GM12878 (cell line): ENCODE data around the gene ERO1A. TPM values are rescaled to one million over a fixed set of nuclear protein-coding genes. Genes with fewer than 3 reads are reported as not detected.

ENCODE experiments used
- ATAC-seq: fragments of 200-7000 bp; cut with Tn5 transposase; 3 replicates; pipeline ENCODE4 v1.9.1; 2020; ENCODE audit warnings: mild to moderate bottlenecking, moderate library complexity
- BruUV-seq: library from RNA; stranded (reverse); fragments of 400-500 nt; replicated peaks from 2 replicates; lab custom pipeline; 2021; lab: Mats Ljungman, UMichigan
- CTCF ChIA-PET: fragments of 300-600 bp; sonication (Branson Sonifier 250); formaldehyde crosslinking; extraction: SDS; loops from one replicate; lab custom pipeline; 2021; ENCODE audit warnings: inconsistent platforms; lab: Yijun Ruan, JAX
- POLR2A ChIA-PET: fragments of 350-600 bp; formaldehyde crosslinking; extraction: SDS; loops from one replicate; lab custom pipeline; 2021; ENCODE audit warnings: inconsistent platforms; lab: Charles Lee
- RAD21 ChIA-PET: fragments of 300-600 bp; sonication (Branson Sonifier 250); formaldehyde crosslinking; loops from one replicate; lab custom pipeline; 2023; ENCODE audit warnings: antibody characterized with exemption; ENCODE audit not compliant: unreplicated experiment; lab: Charles Lee
- SMC1A ChIA-PET: fragments of 300-600 bp; sonication (Branson Sonifier 250); formaldehyde crosslinking; loops from one replicate; lab custom pipeline; 2023; ENCODE audit not compliant: unreplicated experiment, uncharacterized antibody; lab: Charles Lee
- DNase-seq: peaks from one replicate; pipeline ENCODE4 v3.0.0-alpha.2; 2011; ENCODE audit warnings: low read depth, low spot score
- FAIRE-seq: peaks from 3 replicates; lab custom pipeline; 2011; peaks lifted over from hg19 to GRCh38; lab: Jason Lieb, UNC
- H2AFZ ChIP-seq: 2 replicates; pipeline ENCODE4 v1.6.0; 2011; ENCODE audit warnings: low read depth, low read length, control low read depth; ENCODE audit not compliant: control insufficient read depth
- H3K27ac ChIP-seq: 2 replicates; pipeline ENCODE4 v1.5.1; 2011; ENCODE audit warnings: control low read depth; ENCODE audit not compliant: control insufficient read depth, insufficient read depth
- H3K27me3 ChIP-seq, 2 experiments: replicated peaks in 1 of 2; 2 replicates each; pipeline versions ENCODE4 v1.6.0 to v1.6.1; 2011; ENCODE audit warnings: low read length in 1 of 2; ENCODE audit not compliant: control insufficient read depth in 2 of 2, insufficient read depth in 2 of 2
- H3K36me3 ChIP-seq, 2 experiments: 2 replicates each; pipeline ENCODE4 v1.5.1; 2011; ENCODE audit warnings: low read length in 1 of 2; ENCODE audit not compliant: control insufficient read depth in 2 of 2, insufficient read depth in 2 of 2
- H3K4me1 ChIP-seq: 2 replicates; pipeline ENCODE4 v1.6.1; 2011; ENCODE audit warnings: mild to moderate bottlenecking, low read length, moderate library complexity, mixed read lengths; ENCODE audit not compliant: control insufficient read depth, insufficient read depth
- H3K4me2 ChIP-seq: 2 replicates; pipeline ENCODE4 v1.6.0; 2011; ENCODE audit warnings: control low read depth; ENCODE audit not compliant: control insufficient read depth, insufficient read depth
- H3K4me3 ChIP-seq: fragments of 200-600 bp; sonication (generic); 2 replicates; pipeline ENCODE4 v1.5.1; 2016
- H3K79me2 ChIP-seq: 2 replicates; pipeline ENCODE4 v1.6.0; 2011; ENCODE audit warnings: low read length; ENCODE audit not compliant: control insufficient read depth, insufficient read depth
- H3K9ac ChIP-seq: 2 replicates; pipeline ENCODE4 v1.8.0; 2011; ENCODE audit warnings: low read length, control low read depth, mixed read lengths; ENCODE audit not compliant: control insufficient read depth, insufficient read depth
- H3K9me3 ChIP-seq: replicated peaks from 3 replicates; pipeline ENCODE4 v1.5.1; 2011; ENCODE audit warnings: mild to moderate bottlenecking, low read length; ENCODE audit not compliant: control insufficient read depth, insufficient read depth
- H4K20me1 ChIP-seq: 2 replicates; pipeline ENCODE4 v1.6.0; 2011; ENCODE audit not compliant: control insufficient read depth, insufficient read depth
- ASH2L ChIP-seq: fragments of 300-600, 200-600 bp; sonication (generic); IDR thresholded peaks from 2 replicates; pipeline ENCODE4 v1.6.1; 2017; ENCODE audit warnings: low read depth, mild to moderate bottlenecking, borderline replicate concordance
- BCL11A ChIP-seq: IDR thresholded peaks from 2 replicates; pipeline ENCODE4 v1.6.1; 2011; ENCODE audit warnings: low read depth, low read length
- CBFB ChIP-seq: IDR thresholded peaks from 2 replicates; pipeline ENCODE4 v1.6.1; 2016; ENCODE audit warnings: antibody characterized with exemption, low read depth
- CBX3 ChIP-seq: fragments of 200-600 bp; sonication (generic); IDR thresholded peaks from 2 replicates; pipeline ENCODE4 v1.6.1; 2016; ENCODE audit warnings: low read depth, borderline replicate concordance
- CHD1 ChIP-seq: IDR thresholded peaks from 2 replicates; pipeline ENCODE4 v1.6.1; 2012; ENCODE audit warnings: low read depth, low read length, improper control_type of control experiment
- ESRRA ChIP-seq: IDR thresholded peaks from 2 replicates; pipeline ENCODE4 v1.6.1; 2012; ENCODE audit warnings: mild to moderate bottlenecking, low read length, improper control_type of control experiment
- GATAD2B ChIP-seq: fragments of 450-650 bp; conservative IDR thresholded peaks from 2 replicates; pipeline ENCODE4 v1.6.1; 2017; ENCODE audit warnings: low read depth, mild to moderate bottlenecking, moderate library complexity
- HCFC1 ChIP-seq: fragments of 150-350 bp; IDR thresholded peaks from 2 replicates; pipeline ENCODE4 v1.6.1; 2014; ENCODE audit warnings: low read length
- IKZF2 ChIP-seq, 2 experiments: fragments of 450-650 bp; IDR thresholded peaks; 2 replicates each; pipeline ENCODE4 v1.6.1; 2017; ENCODE audit warnings: mild to moderate bottlenecking in 2 of 2, moderate library complexity in 2 of 2
- MEF2A ChIP-seq: IDR thresholded peaks from 2 replicates; pipeline ENCODE4 v1.6.1; 2011; ENCODE audit warnings: low read depth, mild to moderate bottlenecking, low read length, moderate library complexity; ENCODE audit not compliant: insufficient read depth
- MLLT1 ChIP-seq: fragments of 450-650 bp; IDR thresholded peaks from 2 replicates; pipeline ENCODE4 v1.6.1; 2016; ENCODE audit warnings: mild to moderate bottlenecking
- NFIC ChIP-seq: IDR thresholded peaks from 2 replicates; pipeline ENCODE4 v1.6.1; 2012; ENCODE audit warnings: low read depth, mild to moderate bottlenecking, inconsistent platforms, low read length, moderate library complexity
- PAX8 ChIP-seq: fragments of 450-650 bp; IDR thresholded peaks from 2 replicates; pipeline ENCODE4 v1.6.1; 2017; ENCODE audit warnings: mild to moderate bottlenecking, moderate library complexity
- SREBF1 ChIP-seq: IDR thresholded peaks from 2 replicates; pipeline ENCODE4 v1.6.1; 2012; ENCODE audit warnings: mild to moderate bottlenecking, low read length
- SRF ChIP-seq, 2 experiments: IDR thresholded peaks; 2 replicates each; pipeline ENCODE4 v1.6.1; 2011; ENCODE audit warnings: low read depth in 2 of 2, low read length in 2 of 2, mild to moderate bottlenecking in 1 of 2, moderate library complexity in 1 of 2
- TCF12 ChIP-seq: IDR thresholded peaks from 2 replicates; pipeline ENCODE4 v1.6.1; 2011; ENCODE audit warnings: low read depth, mild to moderate bottlenecking, low read length
- ZNF384 ChIP-seq: IDR thresholded peaks from 2 replicates; pipeline ENCODE4 v1.6.1; 2012; ENCODE audit warnings: low read depth, mild to moderate bottlenecking, low read length, improper control_type of control experiment, borderline replicate concordance
- ZZZ3 ChIP-seq: IDR thresholded peaks from 2 replicates; pipeline ENCODE4 v1.6.1; 2011; ENCODE audit warnings: low read depth; ENCODE audit not compliant: control insufficient read depth, insufficient read length
- WGBS: methylation state at CpG from one replicate; pipeline ENCODE4 v1.1.6; 2016; ENCODE audit warnings: low lambda C conversion rate; ENCODE audit not compliant: insufficient replicate concordance, insufficient coverage; ENCODE audit errors: missing lambda C conversion rate; 5-methylcytosine and 5-hydroxymethylcytosine counted together
- in situ Hi-C: fragments of 300-500 bp; cut with MboI; formaldehyde crosslinking; loops from 9 replicates; pipeline ENCODE4 v1.14.3; 2018; ENCODE audit warnings: mixed read lengths
- intact Hi-C: fragments of 100-400 bp; cut with micrococcal nuclease; formaldehyde crosslinking; loops from one replicate; pipeline ENCODE4 v1.14.2; 2022; ENCODE audit not compliant: unreplicated experiment
- polyA plus RNA-seq, 11 experiments: library from polyadenylated mRNA; depleted of rRNA in 4 of 11; unstranded in 6 of 11; stranded (reverse) in 5 of 11; fragments of >200 nt; fragmentation: Nextera tagmentation in 4 of 11; fragmentation: Illumina TruSeq in 1 of 11; extraction: Ambion mirVana in 4 of 11; extraction: Trizol in 1 of 11; gene quantifications; 1 replicate in 1 of 11; 2 replicates in 10 of 11; pipeline versions ENCODE4 v1.2.1 to v1.2.3, GENCODE V29; 2011 to 2016; ENCODE audit warnings: inconsistent platforms in 2 of 11, missing spikeins in 2 of 11, low read depth in 1 of 11
- total RNA-seq, 4 experiments: library from RNA; depleted of rRNA in 3 of 4; stranded (reverse); fragments of >200 nt in 3 of 4; fragmentation: Illumina TruSeq in 1 of 4; extraction: Trizol in 1 of 4; gene quantifications; 2 replicates each; pipeline versions ENCODE4 v1.2.1 to v1.2.3, GENCODE V29; 2013 to 2021
- TF ChIP-seq, protein P1 (sequence below): IDR thresholded peaks from 2 replicates; pipeline ENCODE4 v1.6.1; 2012; ENCODE audit warnings: low read depth, low read length, improper control_type of control experiment
- TF ChIP-seq, protein P2 (sequence below): IDR thresholded peaks from 2 replicates; pipeline ENCODE4 v1.6.1; 2012; ENCODE audit warnings: low read depth, low read length, improper control_type of control experiment

The ERO1A gene
- total and polyA plus RNA-seq, 10 of the 15 experiments (the other 5 are each of a cell fraction or from before 2014, with no cell fraction given): 17.5 to 93.1 (median 48.5) TPM

DNA sequence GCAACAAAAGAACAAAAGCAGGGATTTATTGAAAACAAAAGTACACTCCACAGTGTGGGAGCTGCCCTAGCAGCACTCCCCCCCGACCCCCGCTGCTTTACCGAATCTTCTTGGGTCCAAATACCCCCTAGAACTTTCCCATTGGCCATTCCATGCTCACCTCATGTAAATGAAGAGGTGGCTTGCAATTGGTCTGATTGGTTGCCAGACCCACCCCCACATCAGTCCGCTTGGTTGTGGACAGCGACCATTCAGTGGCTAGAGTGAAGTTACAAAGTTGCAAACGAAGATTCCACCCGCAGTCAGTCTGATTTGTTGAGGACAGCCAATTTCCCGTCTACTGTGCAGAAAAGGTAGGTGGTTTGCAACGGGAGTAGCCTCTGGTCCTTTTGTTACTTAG lies 38.5 kb upstream of the ERO1A start:
- in situ Hi-C loops (no loop called here), intact Hi-C loops (no loop called here)
- POLR2A ChIA-PET: interaction anchor here (0.6 kb wide), 2 partner anchors 37 to 182 kb away, joined by 3 read pairs; partner anchors contain the start of gene TXNDC16

More for the DNA sequence above, 38.5 kb upstream of the ERO1A start:
- DNase-seq: no peak
- Histone ChIP-seq H2AFZ (no peak overlapping the region), H3K36me3 (no peaks in the 10 kb centered on the region; a peak in 1 of 4 replicates), H3K79me2 (peaks cover 25% of the 10 kb centered on the region), H4K20me1 (no peaks in the 10 kb centered on the region), H3K4me3 (no peak overlapping the region)
- RAD21 ChIA-PET: no interaction called here
- no peak for TF ChIP-seq PAX8
- TF ChIP-seq SREBF1: no peak
- no peak for TF ChIP-seq ASH2L
- TF ChIP-seq, protein P1, sequence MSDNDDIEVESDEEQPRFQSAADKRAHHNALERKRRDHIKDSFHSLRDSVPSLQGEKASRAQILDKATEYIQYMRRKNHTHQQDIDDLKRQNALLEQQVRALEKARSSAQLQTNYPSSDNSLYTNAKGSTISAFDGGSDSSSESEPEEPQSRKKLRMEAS: no peak
- TF ChIP-seq BCL11A: no peak
- no peak for TF ChIP-seq HCFC1
- no peak for TF ChIP-seq TCF12
- no peak for TF ChIP-seq GATAD2B
- no peak for TF ChIP-seq CBFB
- TF ChIP-seq NFIC: no peak
- TF ChIP-seq ZNF384: no peak
- TF ChIP-seq, protein P2, sequence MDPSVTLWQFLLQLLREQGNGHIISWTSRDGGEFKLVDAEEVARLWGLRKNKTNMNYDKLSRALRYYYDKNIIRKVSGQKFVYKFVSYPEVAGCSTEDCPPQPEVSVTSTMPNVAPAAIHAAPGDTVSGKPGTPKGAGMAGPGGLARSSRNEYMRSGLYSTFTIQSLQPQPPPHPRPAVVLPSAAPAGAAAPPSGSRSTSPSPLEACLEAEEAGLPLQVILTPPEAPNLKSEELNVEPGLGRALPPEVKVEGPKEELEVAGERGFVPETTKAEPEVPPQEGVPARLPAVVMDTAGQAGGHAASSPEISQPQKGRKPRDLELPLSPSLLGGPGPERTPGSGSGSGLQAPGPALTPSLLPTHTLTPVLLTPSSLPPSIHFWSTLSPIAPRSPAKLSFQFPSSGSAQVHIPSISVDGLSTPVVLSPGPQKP: no peak
- TF ChIP-seq MLLT1: no peak
- TF ChIP-seq ZZZ3: no peak
- TF ChIP-seq IKZF2 (IDR thresholded peaks at IDR 0.05): no peak
- TF ChIP-seq CBX3: no peak
- no peak for TF ChIP-seq ESRRA
- TF ChIP-seq CHD1: no peak
- TF ChIP-seq SRF (IDR thresholded peaks at IDR 0.05; ENCODE audit: low read depth in 2 of 2, low read length in 2 of 2): no peak
- no peak for TF ChIP-seq MEF2A
- TF ChIP-seq, all 136 proteins: peak for 0
- CTCF ChIA-PET: no interaction called here
- no TSS peak for BruUV-seq
- Histone ChIP-seq H3K9me3 (no peaks in the 10 kb centered on the region; the same call in 2 of the 3 replicates), H3K4me2 (no peak overlapping the region), H3K4me1 (no peaks in the 10 kb centered on the region), H3K27me3 (no peaks in the 10 kb centered on the region), H3K27ac (no peak overlapping the region), H3K9ac (no peak overlapping the region)
- ATAC-seq (no peak), FAIRE-seq (no peak)
- 98% methylated on average over 9 of the region's 9 CpGs for WGBS
- SMC1A ChIA-PET: no interaction called here
